Measurements from ENCODE around the gene UQCRHL.

DNA sequence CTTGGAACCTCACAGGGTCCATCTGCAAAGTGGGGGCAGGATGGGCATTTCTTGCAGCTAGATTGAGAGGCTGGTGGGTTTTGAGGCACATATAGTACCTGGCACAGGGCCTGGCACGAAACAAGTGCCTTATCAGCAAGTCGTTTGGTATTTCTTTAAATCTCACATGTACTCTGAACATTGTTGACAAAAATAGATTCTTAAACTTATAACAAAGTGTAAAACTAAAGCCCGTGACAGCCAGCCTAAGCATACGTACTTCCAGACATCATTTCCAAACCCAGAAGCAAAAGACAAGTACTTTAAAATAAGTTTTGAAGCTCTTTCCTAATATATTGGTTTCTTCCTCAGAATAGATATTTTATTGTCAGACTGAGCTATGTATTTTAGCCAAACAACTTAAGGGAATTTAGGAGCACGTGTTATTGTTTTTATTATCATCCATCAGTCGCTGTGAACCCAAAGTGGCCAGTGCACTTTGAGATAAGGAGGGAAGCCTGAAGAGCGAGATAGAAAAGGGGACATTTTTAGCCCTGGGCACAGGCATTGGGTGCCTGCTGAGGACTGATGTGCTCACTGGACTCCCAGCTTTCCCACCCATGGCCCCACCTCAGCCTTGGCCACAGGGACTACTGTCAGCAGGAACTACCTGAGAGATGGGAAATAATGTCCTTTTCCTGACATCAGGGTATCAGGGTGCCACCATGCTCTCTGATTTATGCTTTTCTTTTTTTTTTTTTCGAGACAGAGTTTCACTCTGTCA, 45.9 kb downstream of the UQCRHL start:
- TF ChIP-seq CTCF (IDR thresholded peaks at IDR 0.05) = no peak
- no peak for TF ChIP-seq POLR2A (IDR thresholded peaks at IDR 0.05)
- TF ChIP-seq EP300 (IDR thresholded peaks at IDR 0.05) = no peak
- TF ChIP-seq POLR2AphosphoS5 (IDR thresholded peaks at IDR 0.05) = no peak
